HCT116 (cell line): Measurements from ENCODE around the gene TRIOBP.

Experiments used
- CBX3 ChIP-seq: IDR thresholded peaks from 2 replicates; pipeline ENCODE4 v1.6.1; 2012; ENCODE audit warnings: low read depth
- CTCF ChIP-seq, 3 experiments: fragments of 200-600 bp in 1 of 3; sonication (generic) in 1 of 3; IDR thresholded peaks in 2 of 3; conservative IDR thresholded peaks in 1 of 3; 2 replicates each; pipeline ENCODE4 v1.5.1; 2012 to 2017; ENCODE audit warnings: low read depth in 2 of 3, low read length in 2 of 3, antibody characterized with exemption in 1 of 3, borderline replicate concordance in 1 of 3, control low read depth in 1 of 3, mild to moderate bottlenecking in 1 of 3, mixed read lengths in 1 of 3, mixed run types in 1 of 3, moderate library complexity in 1 of 3; ENCODE audit not compliant: insufficient read depth in 1 of 3
- EGR1 ChIP-seq: IDR thresholded peaks from 2 replicates; pipeline ENCODE4 v1.6.1; 2012; ENCODE audit warnings: low read depth
- EZH2 ChIP-seq: fragments of 200-600 bp; sonication (generic); IDR thresholded peaks from 2 replicates; pipeline ENCODE4 v1.6.1; 2017; ENCODE audit warnings: antibody characterized with exemption, mixed run types
- EZH2phosphoT487 ChIP-seq: fragments of 200-600 bp; IDR thresholded peaks from 2 replicates; pipeline ENCODE4 v1.6.1; 2018; ENCODE audit warnings: antibody characterized with exemption, borderline replicate concordance
- POLR2A ChIP-seq: IDR thresholded peaks from 2 replicates; pipeline ENCODE4 v1.7.0; 2011; ENCODE audit warnings: borderline replicate concordance; ENCODE audit not compliant: insufficient read depth, insufficient read length; ENCODE audit errors: extremely low read depth

- TF ChIP-seq POLR2A (no peak), CTCF (IDR thresholded peaks at IDR 0.05 in 2 of 3, conservative IDR thresholded peaks at IDR 0.05 in 1 of 3; ENCODE audit: borderline replicate concordance in 1 of 3, insufficient read depth in 1 of 3, low read depth in 2 of 3, low read length in 2 of 3) (no peak), EZH2phosphoT487 (no peak), EGR1 (no peak), CBX3 (no peak), EZH2 (no peak)
Observed at GRCh38 chr22:37808294-37808657, 111.4 kb downstream of the TRIOBP start.
